ENCODE data around the gene FARS2.

DNA sequence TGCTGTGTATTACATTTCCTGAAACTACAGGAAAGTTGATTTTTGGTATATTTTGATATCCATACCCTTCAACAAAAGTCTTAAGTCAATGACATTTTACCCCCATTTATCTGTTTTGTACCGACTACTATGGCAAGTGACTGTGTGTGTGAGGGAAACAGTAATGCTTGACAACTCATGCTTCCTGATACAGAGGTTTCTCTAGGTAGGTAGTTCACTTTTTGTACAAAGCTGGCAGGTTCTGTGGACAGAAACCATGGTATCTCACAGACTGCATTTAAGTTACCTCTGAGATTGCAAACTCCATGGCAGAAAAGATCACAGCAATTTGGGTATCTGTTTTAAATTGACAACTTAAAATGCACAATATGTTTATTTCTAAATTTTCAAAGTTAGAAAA lies 28.8 kb downstream of the FARS2 start:
- TF ChIP-seq CTCF (conservative IDR thresholded peaks at IDR 0.05 in 1 of 2, IDR thresholded peaks at IDR 0.05 in 1 of 2; ENCODE audit: low read depth in 1 of 2, low read length in 2 of 2) = no peak
- no peak for TF ChIP-seq EZH2 (IDR thresholded peaks at IDR 0.05; ENCODE audit: low read length, missing control alignments)

Measured in fibroblast of lung (primary cell).